Ovary (tissue), 9 donors: ENCODE data around the gene SLC18A3. TPM values are rescaled to one million over a fixed set of nuclear protein-coding genes. Genes with fewer than 3 reads are reported as not detected.

Source experiments
- DNase-seq, 5 donors: peaks; one replicate each; pipeline ENCODE4 v3.0.0-alpha.2; 2019 to 2020
- H3K27ac ChIP-seq, 2 donors: fragments of 200-600 bp; one replicate each; pipeline versions ENCODE4 v1.5.1 to v1.8.0; 2019 to 2022
- H3K27me3 ChIP-seq: fragments of 200-600 bp; one replicate; pipeline ENCODE4 v1.8.0; 2022
- H3K36me3 ChIP-seq: fragments of 200-600 bp; sonication (generic); one replicate; pipeline ENCODE4 v1.5.1; 2019
- H3K4me1 ChIP-seq: one replicate; pipeline ENCODE4 v1.8.1; 2013; ENCODE audit warnings: mild to moderate bottlenecking, moderate library complexity; ENCODE audit not compliant: insufficient read depth
- H3K4me3 ChIP-seq: fragments of 200-600 bp; sonication (generic); one replicate; pipeline ENCODE4 v1.5.1; 2017
- H3K9me3 ChIP-seq, 2 donors: fragments of 200-600 bp in 1 of 2; sonication (generic) in 1 of 2; one replicate each; pipeline versions ENCODE4 v1.5.1 to v1.8.1; 2013 to 2019; ENCODE audit warnings: mild to moderate bottlenecking in 1 of 2, moderate library complexity in 1 of 2
- CTCF ChIP-seq, 3 donors: fragments of 450-650 bp in 2 of 3; fragments of 200-600 bp in 1 of 3; IDR thresholded peaks; one replicate each; pipeline versions ENCODE4 v1.5.1 to v1.8.0; 2016 to 2022; ENCODE audit warnings: antibody characterized with exemption in 3 of 3, mild to moderate bottlenecking in 1 of 3
- EP300 ChIP-seq: sonication (generic); formaldehyde crosslinking; IDR thresholded peaks from one replicate; pipeline ENCODE4 v1.6.1; 2017; ENCODE audit warnings: antibody characterized with exemption
- POLR2A ChIP-seq: fragments of 450-650 bp; IDR thresholded peaks from one replicate; pipeline ENCODE4 v1.6.1; 2017; ENCODE audit warnings: antibody characterized with exemption, mild to moderate bottlenecking, moderate library complexity
- WGBS, 3 donors: extraction: QIAGEN DNeasy Blood & Tissue Kit in 1 of 3; methylation state at CpG; one replicate each; pipeline versions ENCODE4 v1.1.5 to v1.1.7; 2013 to 2017; 5-methylcytosine and 5-hydroxymethylcytosine counted together
- intact Hi-C, 4 donors: fragments of 100-400 bp; cut with DNase I; formaldehyde crosslinking; loops; one replicate each; pipeline versions ENCODE4 v1.11.0 to v1.15.1; 2022 to 2023
- polyA plus RNA-seq, 2 donors: library from polyadenylated mRNA; stranded (reverse); fragments of 200-250 nt in 1 of 2; fragments of 350-450 nt in 1 of 2; fragmentation: Illumina TruSeq in 1 of 2; extraction: RNeasy Lipid Tissue Mini Kit (QIAGEN cat#74804) in 1 of 2; gene quantifications; one replicate each; pipeline ENCODE4 v1.2.3, GENCODE V29; 2013 to 2014
- total RNA-seq, 7 donors: library from RNA; depleted of rRNA in 2 of 7; stranded (reverse); fragments of >200 nt in 2 of 7; fragmentation: NEBNext Ultra II Directional in 3 of 7; extraction: Animal tissue kit (Norgen Biotek cat#: 25700) in 3 of 7; gene quantifications; one replicate each; pipeline versions ENCODE4 v1.1.0 to v1.2.4, GENCODE V29; 2016 to 2023
- donor health status: DM: no; HTN: no; CAD: no; lungs with moderate emphysema.
- donor health status: DM: no; HTN: no; CAD: no.
- donor health status: Bipolar disorder and iron deficiency.
- donor health status: DM: yes; HTN: yes; CAD: no.
- donor health status: DM: no; HTN: no; CAD: no.
- donor health status: DM: yes; HTN: yes; CAD: no.

The SLC18A3 gene
- total and polyA plus RNA-seq, 9 donors = not detected

- H3K27me3 ChIP-seq = peaks cover 2% of the 10 kb centered on the region
These were observed 7.3 kb downstream of the SLC18A3 start for GRCh38 chr10:49617121-49618020.

GRCh38 chr10:49618821-49619220 lies 8.7 kb downstream of the SLC18A3 start:
- H3K9me3 ChIP-seq = no peaks in the 10 kb centered on the region
- H3K4me3 ChIP-seq = no peak overlapping the region
- H3K27ac ChIP-seq = no peak overlapping the region
- DNase-seq = no peak
- H3K4me1 ChIP-seq = no peaks in the 10 kb centered on the region
- 58 to 72% (median 65%) methylated on average over 2 of the region's 2 CpGs for WGBS, 3 donors
- no peaks in the 10 kb centered on the region for H3K27me3 ChIP-seq
- intact Hi-C loops = no loop called here
- H3K36me3 ChIP-seq = no peaks in the 10 kb centered on the region
- TF ChIP-seq POLR2A = no peak

More at GRCh38 chr10:49617121-49618020, 7.3 kb downstream of the SLC18A3 start:
- H3K4me1 ChIP-seq = no peaks in the 10 kb centered on the region
- no peak overlapping the region for H3K4me3 ChIP-seq
- no peak for TF ChIP-seq EP300
- no peaks in the 10 kb centered on the region for H3K36me3 ChIP-seq
- DNase-seq = peak in 1 of 5 donors; percentile 15
- intact Hi-C loops = no loop called here
- H3K27ac ChIP-seq = no peak overlapping the region
- WGBS, 3 donors = 56 to 72% (median 66%) methylated on average over 7 of the region's 7 CpGs
- H3K9me3 ChIP-seq = no peaks in the 10 kb centered on the region

- Histone ChIP-seq H3K27me3 (no peaks in the 10 kb centered on the region), H3K27ac (no peak overlapping the region), H3K36me3 (no peaks in the 10 kb centered on the region), H3K9me3 (no peaks in the 10 kb centered on the region), H3K4me3 (no peak overlapping the region), H3K4me1 (no peaks in the 10 kb centered on the region)
- intact Hi-C loops = no loop called here
- WGBS, 3 donors = 56 to 63% (median 61%) methylated on average over 10 of the region's 10 CpGs
- DNase-seq = no peak
- TF ChIP-seq POLR2A (no peak), EP300 (no peak), CTCF (IDR thresholded peaks at IDR 0.05) (no peak)
These were observed 9.5 kb downstream of the SLC18A3 start for GRCh38 chr10:49619613-49620012.

- no peak overlapping the region for H3K27ac ChIP-seq
- WGBS, 3 donors = 76 to 88% (median 77%) methylated on average over 12 of the region's 12 CpGs
- no peaks in the 10 kb centered on the region for H3K4me1 ChIP-seq
- no peak overlapping the region for H3K4me3 ChIP-seq
- no peaks in the 10 kb centered on the region for H3K27me3 ChIP-seq
- H3K9me3 ChIP-seq = no peaks in the 10 kb centered on the region
- peak in 1 of 5 donors; percentile 13 for DNase-seq
- TF ChIP-seq POLR2A (no peak), EP300 (no peak), CTCF (IDR thresholded peaks at IDR 0.05) (no peak)
- no peaks in the 10 kb centered on the region for H3K36me3 ChIP-seq
- intact Hi-C loops = no loop called here
These were observed 10.2 kb downstream of the SLC18A3 start for GRCh38 chr10:49620286-49620810.

- Histone ChIP-seq H3K27ac (no peak overlapping the region), H3K4me3 (no peak overlapping the region), H3K9me3 (no peaks in the 10 kb centered on the region), H3K27me3 (no peaks in the 10 kb centered on the region), H3K36me3 (no peaks in the 10 kb centered on the region), H3K4me1 (no peaks in the 10 kb centered on the region)
- WGBS, 3 donors = 35 to 40% (median 39%) methylated on average over 6 of the region's 6 CpGs
- intact Hi-C loops = no loop called here
- peak in 1 of 5 donors; percentile 2 for DNase-seq
- TF ChIP-seq EP300 = no peak
- no peak for TF ChIP-seq CTCF (IDR thresholded peaks at IDR 0.05)
- TF ChIP-seq POLR2A = no peak
These were observed 10.8 kb downstream of the SLC18A3 start for GRCh38 chr10:49620841-49621378.
